GOT3 (cell line): ENCODE measurements around the gene MEGF6.

Experiments
- DNase-seq: peaks from one replicate; lab custom pipeline; 2025; ENCODE audit warnings: mixed read lengths; lab: John Stamatoyannopoulos, UW

The MEGF6 gene

GRCh38 chr1:3570066-3570986 is 41.0 kb downstream of the MEGF6 start:
- DNase-seq, result no peak

- DNase-seq, result no peak
Measured at GRCh38 chr1:3569436-3569835, 41.9 kb downstream of the MEGF6 start.

- no peak for DNase-seq
Measured at GRCh38 chr1:3568815-3569435, 42.4 kb downstream of the MEGF6 start.

- DNase-seq, result no peak
Measured at GRCh38 chr1:3566951-3567804, 44.1 kb downstream of the MEGF6 start.

- no peak for DNase-seq
Measured at GRCh38 chr1:3566003-3566885, 45.1 kb downstream of the MEGF6 start.

- no peak for DNase-seq
Measured at GRCh38 chr1:3564921-3565831, 46.1 kb downstream of the MEGF6 start.

- no peak for DNase-seq
Measured at GRCh38 chr1:3563610-3564009, 47.7 kb downstream of the MEGF6 start.

- DNase-seq, result no peak
Measured at GRCh38 chr1:3563125-3563524, 48.2 kb downstream of the MEGF6 start.

GRCh38 chr1:3562712-3563111 is 48.6 kb downstream of the MEGF6 start:
- DNase-seq, result no peak

GRCh38 chr1:3561702-3562101 is 49.6 kb downstream of the MEGF6 start:
- no peak for DNase-seq

- no peak for DNase-seq
Measured at GRCh38 chr1:3560981-3561380, 50.3 kb downstream of the MEGF6 start.

- no peak for DNase-seq
Measured at GRCh38 chr1:3560251-3560871, 50.9 kb downstream of the MEGF6 start.

- DNase-seq, result no peak
Measured at GRCh38 chr1:3558036-3558726, 53.1 kb downstream of the MEGF6 start.

- DNase-seq, result no peak
Measured at GRCh38 chr1:3557366-3557765, 53.9 kb downstream of the MEGF6 start.

GRCh38 chr1:3556336-3556735 is 55.0 kb downstream of the MEGF6 start:
- no peak for DNase-seq

GRCh38 chr1:3555131-3555920 is 56.0 kb downstream of the MEGF6 start:
- DNase-seq, result no peak

- DNase-seq, result no peak
Measured at GRCh38 chr1:3553940-3554223, 57.4 kb downstream of the MEGF6 start.

- DNase-seq, result no peak
Measured at GRCh38 chr1:3553166-3553939, 58.0 kb downstream of the MEGF6 start.
